ENCODE results near the gene FOXP3.

GRCh38 chrX:49300703-49301102 is 36.2 kb upstream of the FOXP3 start:
- TF ChIP-seq CTCF (IDR thresholded peaks at IDR 0.05) (no peak), POLR2A (IDR thresholded peaks at IDR 0.05) (no peak), POLR2AphosphoS5 (IDR thresholded peaks at IDR 0.05) (no peak), EP300 (IDR thresholded peaks at IDR 0.05; ENCODE audit: low read depth) (no peak)

All from transverse colon (tissue), 4 donors.